GM18870 (cell line): ENCODE results near the gene MPG.

Experiments used
- ATAC-seq: cut with Tn5 transposase; IDR thresholded peaks from one replicate; pipeline ENCODE4 v1.9.1; 2021; ENCODE audit warnings: moderate library complexity; ENCODE audit not compliant: unreplicated experiment

Gene MPG

DNA sequence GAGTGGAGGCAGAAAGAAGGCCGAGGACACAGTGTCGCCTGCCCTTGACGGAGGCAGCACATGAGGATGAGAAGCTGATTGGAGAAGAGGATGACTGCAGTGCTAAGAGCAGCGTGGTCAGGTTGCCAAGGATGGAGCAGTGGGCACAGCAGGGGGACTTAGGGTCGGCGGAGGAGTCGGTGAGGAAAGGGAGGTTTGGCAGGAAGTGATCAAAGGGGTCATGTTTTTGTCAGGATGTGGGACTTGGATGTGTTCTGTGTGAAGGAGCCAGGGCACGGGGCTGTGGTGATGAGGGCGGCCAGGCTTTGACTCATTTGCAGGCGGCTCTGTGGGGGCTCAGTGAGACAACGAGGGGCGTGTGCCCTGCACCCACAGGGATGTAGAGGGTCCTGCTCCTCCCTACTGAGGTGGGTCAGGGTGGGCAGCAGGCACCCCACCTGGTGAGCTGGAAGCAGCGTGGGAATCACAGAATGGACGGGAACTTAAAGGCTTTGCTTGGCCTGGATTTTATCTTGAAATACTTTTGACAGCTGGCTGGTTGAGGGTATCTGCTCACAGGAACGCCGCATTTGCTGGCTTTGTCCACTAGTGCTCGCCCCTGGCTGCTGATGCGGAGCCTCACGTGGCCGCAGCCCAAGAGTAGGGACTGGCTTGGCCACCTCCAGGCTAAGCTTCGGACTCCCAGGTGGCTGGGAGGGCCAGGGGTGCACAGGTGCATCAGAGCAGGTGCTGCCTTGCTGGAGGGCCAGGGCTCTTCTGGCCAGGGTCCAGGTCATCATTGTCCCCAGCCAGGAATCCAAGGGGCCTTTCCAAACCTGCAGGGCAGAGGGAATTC is 6.0 kb downstream of the MPG start:
- no peak for ATAC-seq

DNA sequence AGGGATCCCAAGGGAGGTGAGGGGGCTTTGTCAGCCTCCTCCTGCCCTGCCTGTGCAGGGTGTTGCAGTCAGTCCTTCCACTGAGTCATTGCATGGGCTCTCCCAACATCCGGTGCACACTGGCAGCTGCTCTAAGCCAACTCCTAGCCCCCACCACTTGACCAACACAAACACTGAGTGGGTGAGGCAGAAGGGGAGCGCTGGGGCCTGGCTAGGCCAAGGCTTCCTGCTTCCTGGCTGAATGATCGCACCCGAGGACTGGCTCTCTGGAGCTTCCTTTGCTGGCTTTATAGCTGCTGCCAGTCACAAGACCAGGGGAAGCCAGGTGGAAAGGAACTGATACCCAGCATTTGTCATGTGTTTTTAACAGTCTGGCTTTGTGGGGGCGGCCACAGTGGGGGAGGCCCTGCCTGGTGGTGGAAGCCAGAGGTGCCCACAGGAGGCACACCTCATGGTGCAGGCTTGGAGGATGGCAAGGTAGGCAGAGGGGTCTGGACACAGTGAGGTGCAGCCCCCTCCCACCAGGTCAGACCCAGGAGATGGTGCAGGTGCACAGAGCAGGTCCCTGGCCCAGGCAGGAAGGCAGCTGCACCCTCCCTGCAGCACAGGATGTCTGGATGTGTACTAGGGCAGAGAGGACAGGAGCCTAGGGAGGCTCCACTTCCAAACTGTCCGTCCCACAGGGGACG is 6.8 kb downstream of the MPG start:
- ATAC-seq: no peak

DNA sequence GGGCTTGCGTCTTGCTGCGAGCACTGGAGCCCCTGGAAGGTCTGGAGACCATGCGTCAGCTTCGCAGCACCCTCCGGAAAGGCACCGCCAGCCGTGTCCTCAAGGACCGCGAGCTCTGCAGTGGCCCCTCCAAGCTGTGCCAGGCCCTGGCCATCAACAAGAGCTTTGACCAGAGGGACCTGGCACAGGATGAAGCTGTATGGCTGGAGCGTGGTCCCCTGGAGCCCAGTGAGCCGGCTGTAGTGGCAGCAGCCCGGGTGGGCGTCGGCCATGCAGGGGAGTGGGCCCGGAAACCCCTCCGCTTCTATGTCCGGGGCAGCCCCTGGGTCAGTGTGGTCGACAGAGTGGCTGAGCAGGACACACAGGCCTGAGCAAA is 7.4 kb downstream of the MPG start:
- ATAC-seq: no peak

DNA sequence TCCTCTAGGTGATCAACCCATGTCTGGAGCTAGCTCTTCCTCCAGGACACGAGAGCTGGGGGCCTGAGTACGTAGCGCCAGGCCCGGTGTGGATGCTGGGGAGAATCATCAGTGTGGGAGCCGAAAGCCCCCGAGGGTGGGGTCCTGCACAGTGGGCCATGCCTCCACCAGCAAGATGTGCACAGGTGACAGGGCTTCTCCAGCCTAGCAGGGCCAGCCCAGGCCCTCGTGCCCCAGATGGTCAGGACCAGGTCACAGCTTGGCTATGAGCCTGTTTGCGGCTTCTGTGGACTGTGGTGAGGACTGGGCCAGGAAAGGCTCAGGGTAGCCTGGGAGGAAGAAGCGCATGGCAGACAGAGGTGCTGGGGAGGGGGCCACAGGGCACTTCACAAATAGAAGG is 7.8 kb downstream of the MPG start:
- ATAC-seq: no peak

DNA sequence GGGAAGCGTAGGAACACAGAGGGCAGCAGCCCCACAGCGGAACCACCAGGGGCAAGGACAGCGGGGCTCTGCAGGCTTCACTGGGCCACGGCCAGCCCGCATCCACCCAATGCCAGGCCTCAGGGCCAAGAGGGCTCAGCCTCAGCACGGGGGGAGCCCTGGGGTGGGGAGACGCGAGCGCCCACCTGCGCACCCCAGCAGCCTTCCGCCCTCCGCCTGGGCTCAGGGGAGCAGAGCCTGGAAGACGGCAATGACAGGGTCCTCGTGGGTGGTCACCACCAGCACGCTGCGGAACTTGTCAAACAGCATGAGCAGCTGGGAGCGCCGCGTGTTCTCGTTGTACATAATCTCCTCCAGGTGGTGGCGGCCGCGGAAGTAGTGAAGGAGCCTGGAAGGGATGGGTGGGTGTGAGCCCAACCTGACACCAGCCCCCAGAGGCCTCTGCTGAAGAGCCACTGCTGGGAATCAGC is 8.5 kb downstream of the MPG start:
- ATAC-seq: no peak

DNA sequence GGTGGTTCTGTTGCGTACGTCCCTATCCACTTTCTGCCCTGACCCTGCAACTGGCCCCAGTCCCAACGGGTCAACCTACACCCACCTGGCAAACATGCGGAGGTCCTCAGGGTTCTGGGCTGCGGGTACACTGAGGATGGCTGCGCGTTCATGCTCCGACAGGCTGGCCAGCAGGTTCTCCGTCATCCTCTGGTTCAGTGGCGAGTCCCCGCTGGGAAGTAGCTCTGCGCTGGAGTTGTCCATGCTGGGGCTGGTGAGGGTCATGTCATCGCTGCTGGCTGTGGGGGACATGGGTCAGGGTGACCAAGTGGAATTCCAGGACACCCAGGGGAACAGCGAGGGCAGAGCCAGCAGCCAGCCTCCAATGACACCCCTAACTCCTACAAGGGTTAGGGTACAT is 10.6 kb downstream of the MPG start:
- no peak for ATAC-seq

DNA sequence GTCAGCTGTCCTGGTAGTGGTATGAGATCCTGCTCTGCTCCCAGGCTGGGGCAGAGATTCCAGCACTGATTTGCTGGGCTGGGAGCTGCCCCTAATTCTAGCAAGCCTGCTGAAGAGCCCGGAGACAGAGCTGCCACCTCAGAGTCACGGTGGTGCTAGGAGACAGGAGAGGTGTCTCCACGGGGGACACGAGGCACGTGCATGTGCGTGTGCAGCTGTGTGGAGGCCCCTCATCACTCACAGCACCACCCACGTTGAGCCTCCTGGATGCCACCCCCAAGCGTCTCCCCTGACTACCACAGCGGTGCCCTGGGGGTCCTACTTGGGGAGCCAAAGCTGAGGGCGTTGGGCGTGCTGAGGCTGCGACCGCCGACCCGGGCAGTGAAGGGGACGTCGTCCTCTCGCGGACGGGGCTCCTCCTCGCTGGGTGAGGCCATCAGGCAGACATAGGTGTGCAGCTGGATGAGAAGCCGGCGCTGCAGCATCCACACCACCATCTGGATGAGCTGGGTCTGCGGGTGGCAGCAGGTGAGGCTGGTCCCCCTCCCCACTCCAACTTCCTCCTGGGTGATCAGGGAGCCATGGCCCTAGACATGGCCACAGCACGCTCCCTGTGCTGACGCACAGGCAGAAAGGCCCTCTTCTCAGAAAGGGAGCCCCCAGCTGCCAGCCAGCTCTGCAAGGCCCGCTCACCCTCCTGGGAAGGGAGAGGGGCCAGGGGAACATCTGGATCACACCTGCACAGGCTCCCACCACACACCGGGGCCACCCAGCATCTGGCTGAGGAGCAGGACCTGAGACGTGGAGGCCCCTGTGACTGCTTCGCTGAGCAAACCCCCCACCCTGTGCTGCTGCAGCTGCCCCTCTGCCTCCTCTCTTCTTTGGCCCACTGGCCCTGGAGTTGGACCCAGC is 11.6 kb downstream of the MPG start:
- ATAC-seq: no peak

DNA sequence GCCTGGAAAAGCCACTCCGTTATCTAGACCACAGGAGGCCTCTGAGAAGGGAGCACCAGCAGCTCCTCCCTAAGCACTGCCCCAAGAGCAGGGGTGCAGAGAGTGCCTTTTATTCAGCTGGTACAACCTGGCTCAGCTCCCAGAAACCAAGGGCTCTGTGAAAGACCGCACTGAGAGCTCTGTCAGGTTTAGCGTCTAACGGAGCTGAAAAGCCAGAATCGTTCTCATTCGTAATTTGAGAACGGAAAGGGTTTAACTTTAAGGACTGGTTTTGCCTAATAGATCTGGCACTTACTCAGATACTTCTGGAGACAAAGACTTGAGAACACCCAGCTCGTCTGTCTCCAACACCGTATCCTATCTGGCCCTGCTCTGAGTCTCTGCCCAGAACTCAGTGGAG is 13.5 kb downstream of the MPG start:
- no peak for ATAC-seq

DNA sequence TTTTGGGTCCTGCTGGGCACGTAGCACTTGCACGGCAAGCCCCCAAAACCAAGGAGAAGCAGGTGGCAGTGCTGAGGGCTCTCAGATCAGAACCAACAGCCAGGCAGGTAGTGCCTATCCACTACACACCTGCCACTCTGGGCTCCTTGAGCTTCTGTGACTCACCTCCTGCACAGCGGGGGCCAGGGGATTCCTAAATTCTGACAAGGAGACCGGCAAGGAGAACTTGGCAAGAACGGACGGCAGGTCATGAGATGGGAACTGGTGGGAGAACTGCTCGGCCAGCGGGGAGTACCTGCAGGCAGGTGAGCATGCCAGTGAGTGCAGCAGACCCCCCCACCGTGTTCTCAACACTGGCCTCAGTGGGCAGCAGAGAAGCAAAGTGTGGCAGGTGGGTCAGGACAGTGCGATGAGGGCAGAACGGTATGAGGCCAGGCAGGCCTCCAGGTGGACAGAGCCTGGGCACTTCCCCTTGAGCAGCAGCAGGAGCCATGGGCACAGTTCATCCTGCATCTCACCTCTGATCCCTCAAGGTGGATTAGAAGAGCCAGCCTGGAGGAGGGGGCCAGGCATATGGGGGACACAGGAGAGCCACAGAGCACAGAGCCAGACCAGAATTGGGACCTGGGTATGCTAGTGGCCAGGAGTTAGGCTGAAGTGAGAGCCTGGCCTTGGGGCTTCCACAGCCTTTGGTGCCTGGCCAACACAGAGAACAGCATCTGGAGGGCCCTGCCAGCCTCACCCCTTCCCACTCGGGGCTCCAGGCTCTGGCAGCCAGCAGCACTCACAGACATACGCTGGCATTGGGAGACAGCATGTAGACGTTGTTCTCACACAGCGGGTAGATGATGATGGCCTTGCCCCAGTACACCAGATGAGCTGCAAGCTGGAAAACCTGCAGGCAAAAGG is 14.7 kb downstream of the MPG start:
- no peak for ATAC-seq

DNA sequence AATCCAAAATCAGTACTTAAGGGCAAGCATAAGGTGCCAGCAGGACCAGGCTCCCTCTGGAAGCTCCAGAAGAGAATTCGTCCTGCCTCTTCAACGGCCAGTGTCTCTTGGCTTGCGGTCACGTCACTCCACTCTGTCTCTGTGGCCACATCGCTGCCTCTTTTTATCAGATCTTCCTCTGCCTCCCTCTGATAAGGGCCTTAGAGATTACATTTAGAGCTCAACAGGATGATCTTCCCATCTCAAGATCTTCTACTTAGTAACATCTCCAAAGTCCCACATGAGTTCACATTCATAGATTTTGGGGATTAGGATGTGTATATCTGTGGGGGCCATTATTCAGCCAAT is 16.9 kb downstream of the MPG start:
- no peak for ATAC-seq

DNA sequence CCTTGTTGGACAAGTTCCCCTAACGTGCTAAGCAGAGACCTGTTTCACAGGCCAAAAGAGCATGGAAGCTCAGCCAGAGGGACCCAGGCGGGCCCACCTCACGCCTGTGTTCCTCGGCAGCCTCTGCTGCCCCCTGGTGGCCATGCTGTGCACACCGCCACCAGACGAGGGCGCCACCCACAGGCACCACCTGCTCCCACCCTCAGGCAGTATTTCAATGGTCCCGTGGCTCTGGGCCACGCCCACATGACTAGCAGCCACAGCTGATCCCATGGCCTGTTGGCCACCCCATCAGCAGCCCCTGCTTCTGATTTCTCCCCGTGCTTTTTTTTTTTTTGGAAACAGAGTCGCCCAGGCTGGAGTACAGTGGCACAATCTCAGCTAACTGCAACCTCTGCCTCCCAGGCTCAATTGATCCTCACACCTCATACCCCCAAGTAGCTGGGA is 18.9 kb downstream of the MPG start:
- no peak for ATAC-seq

DNA sequence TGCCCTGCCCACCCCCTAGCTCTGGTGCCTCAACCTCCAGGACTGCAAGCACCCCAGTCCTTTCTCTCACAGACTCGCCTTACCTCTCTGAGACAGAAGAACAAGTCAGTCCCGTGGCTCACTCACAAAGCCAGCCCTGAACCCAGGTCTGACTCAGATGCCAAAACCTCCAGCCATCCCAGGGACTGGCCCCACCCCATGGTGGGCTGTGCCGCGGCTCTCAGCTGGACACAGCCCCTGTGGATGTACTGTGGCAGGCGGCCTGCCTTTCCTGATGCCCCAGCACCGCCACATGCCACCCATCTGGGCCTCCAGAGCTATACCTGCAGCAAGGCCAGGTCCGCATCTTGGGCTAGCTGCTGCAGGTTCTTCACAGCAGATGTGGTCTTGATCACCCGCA is 19.8 kb downstream of the MPG start:
- ATAC-seq: no peak

DNA sequence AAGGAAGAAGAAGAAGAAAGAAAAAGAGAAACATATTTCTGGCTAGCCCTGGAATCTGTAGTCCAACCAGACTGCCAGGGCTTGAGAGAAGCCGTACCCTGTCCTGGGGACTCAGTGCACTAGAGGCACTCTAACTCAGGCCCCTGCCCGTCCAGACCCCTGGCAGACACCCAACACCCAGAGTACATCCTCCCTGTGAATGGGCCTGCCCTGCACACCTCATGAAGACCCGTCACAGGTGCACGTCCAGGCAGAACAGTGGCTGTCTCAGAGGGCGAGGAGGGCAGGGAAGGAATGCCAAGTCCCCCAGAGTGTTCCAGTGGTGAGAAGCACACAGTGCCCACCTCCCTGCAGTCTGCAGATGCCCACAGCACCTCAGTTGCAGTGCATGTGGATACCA is 23.0 kb downstream of the MPG start:
- no peak for ATAC-seq

DNA sequence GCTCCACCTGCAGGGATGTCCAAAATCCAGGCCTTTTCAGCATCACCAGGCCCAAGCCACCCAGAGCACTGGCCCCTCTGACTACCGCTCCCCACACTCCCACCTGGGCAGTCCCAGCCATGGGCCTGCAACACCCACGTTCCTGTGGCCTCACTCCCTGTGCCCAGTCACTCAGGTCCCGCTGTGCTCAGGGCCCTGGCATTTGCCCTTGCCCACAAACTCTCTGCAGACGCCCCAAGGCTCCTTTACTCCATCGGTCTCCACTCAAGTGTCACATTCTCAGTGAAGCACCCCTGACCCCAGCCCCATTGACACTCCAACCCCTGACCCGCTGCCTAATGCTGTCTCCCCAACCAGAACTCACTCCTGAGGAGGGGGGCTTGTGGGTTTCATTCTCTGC is 23.6 kb downstream of the MPG start:
- ATAC-seq: no peak

DNA sequence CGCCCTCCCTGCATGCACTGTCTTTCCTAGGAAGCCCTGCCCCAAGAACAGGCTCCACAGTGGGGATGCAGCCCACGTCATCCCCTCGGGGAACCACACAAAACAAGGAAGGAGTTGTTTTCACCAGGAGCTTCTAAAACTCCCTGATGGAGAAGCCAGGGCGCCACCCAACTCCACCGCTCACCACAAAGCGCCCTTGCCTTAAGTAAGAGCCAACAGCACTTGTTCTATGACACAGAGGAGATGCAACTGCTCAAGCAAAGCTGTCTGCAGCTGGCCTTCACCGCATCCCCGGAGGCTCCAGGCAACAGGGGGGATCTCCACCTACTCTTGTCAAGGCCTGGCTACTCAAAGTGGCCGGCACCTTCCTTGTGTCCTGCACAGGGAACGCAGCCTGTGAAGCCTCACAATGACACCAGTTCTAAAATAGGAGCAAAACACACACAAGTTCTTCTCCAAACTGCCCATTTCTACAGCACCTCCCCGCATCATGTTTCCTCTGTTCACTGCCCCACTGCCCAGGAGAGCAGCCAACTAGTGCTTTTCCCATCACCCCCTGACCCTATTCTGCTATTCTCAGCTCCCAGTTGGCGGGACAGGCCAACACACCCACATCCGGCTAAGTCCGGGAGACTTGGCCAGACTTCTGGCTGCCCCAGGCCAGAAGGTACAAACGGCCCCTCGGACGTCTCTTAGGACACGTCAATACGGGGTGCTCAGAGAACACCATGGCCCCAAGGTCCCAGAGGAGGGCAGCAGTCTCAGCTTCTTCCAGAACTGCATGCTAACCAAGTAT is 24.2 kb downstream of the MPG start:
- no peak for ATAC-seq

DNA sequence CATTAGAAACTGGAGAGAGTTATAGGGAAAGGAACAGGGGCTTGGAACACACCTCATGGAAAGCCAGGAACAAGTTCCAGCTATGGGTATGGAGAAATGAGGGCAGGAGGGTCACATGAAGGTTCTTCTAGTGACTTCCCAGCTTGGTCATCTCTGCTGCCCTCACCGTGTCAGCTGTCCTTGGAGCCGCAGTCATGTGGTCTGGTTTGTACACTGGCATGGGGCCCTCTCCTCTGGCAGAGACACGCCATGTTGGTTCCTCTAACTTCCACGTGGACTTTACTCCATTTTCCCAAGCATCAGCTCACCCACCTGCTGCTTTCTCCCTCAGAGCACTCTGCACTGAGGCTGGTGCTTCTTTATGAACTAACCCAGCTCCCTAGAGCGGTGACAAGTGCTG is 26.3 kb downstream of the MPG start:
- no peak for ATAC-seq

DNA sequence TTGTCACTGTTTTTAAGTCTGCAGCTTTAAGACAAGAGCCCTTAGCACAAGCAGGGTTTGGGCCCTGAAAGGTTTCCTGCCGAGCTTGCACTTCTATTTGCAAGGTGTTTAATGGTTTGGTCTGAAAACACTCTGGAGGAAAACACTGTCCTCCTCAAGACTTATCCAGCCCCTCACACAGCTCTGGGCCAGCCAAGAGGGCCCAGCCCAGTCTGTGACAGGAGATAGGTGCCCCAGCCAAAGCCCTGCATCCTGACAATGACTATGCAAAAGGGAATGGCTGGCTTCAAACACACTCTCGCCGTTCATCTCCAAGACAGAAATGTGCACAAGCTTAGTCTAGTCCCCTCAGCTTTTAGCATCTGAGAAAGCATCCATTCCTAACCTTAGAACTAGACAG is 26.9 kb downstream of the MPG start:
- no peak for ATAC-seq

DNA sequence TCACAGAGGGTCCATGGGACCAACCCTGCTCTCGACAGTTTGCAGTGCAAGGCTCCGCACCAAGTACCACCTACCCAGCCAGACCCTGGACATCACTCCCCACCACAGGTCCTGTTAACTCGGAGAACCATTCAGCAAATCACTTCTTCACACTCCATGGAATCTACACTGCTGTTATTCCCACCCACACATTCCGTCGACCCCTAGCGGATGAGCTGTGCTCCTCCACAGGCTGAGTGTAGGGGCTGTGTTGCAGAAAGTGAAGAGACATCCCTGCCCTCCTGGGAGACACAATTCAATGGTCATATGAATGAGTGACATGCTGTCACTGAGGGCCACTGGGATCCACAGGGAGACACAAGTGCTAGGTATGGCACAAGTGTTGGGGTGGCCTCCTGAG is 27.5 kb downstream of the MPG start:
- ATAC-seq: no peak

DNA sequence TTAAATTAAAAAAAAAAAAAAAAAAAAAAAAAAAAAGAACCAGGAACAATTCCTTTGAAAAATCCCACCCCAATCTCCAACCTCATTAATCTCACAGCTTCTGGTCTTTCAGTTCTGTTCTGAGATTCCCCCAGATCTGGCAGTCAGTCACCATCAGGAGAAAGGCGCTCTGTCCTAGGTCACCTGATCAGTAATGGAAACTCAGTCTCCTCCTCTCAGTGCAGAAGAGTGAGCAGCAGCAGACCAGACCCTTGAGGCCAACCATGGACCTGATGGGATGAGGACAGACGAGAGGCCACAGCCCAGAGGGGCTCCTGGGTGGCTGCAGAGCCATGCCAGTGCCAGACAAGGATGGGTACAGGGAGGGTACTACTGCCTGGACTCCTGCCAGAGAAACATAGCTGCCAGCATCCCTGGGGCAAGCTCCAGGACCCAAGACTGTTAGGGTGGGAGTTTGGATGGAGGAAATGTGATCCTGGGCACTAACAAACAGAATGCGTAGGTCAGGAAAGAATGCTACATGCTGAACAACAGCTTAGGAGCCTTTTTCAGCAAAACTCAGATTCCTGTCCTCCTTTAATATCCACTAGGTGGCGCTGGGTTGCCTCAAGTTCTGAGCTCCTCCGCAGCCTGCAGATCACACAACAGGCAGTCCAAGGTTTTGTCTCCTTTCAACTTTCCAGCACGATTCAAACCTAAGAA is 28.7 kb downstream of the MPG start:
- ATAC-seq: no peak
